ENCODE results near the gene PEF1.

GRCh38 chr1:31674626-31675025 lies 29.9 kb upstream of the PEF1 start:
- TF ChIP-seq CTCF (IDR thresholded peaks at IDR 0.05; ENCODE audit: extremely low read depth in 1 of 2, insufficient read depth in 1 of 2, low read depth in 1 of 2, low read length in 2 of 2) (no peak), EZH2 (IDR thresholded peaks at IDR 0.05; ENCODE audit: borderline replicate concordance, low read depth, low read length, severe bottlenecking) (no peak), POLR2A (IDR thresholded peaks at IDR 0.05; ENCODE audit: low read depth, low read length) (no peak), GATA2 (IDR thresholded peaks at IDR 0.05; ENCODE audit: insufficient read depth, insufficient read length, low read depth, low read length) (no peak), POLR2AphosphoS5 (IDR thresholded peaks at IDR 0.05; ENCODE audit: insufficient read depth, low read depth, low read length) (no peak)
